Measurements from ENCODE around the gene DNASE1L2. TPM values are rescaled to one million over a fixed set of nuclear protein-coding genes. Genes with fewer than 3 reads are reported as not detected.

DNASE1L2 gene
- total and polyA plus RNA-seq, 10 of the 15 experiments (the other 5 are each of a cell fraction or from before 2014, with no cell fraction given): 0.06 to 1.5 (median 0.29) TPM

- no peak overlapping the region for H3K27ac ChIP-seq (ENCODE audit: control insufficient read depth, insufficient read depth)
- ATAC-seq (no peak), DNase-seq (ENCODE audit: low read depth, low spot score) (no peak), FAIRE-seq (no peak)
- intact Hi-C loops (cut with micrococcal nuclease; ENCODE audit: unreplicated experiment): no loop called here
- 62% methylated on average over 19 of the region's 19 CpGs for WGBS (ENCODE audit: insufficient coverage, insufficient replicate concordance, low lambda C conversion rate, missing lambda C conversion rate)
- in situ Hi-C loops (cut with MboI): no loop called here
- peaks cover 18% of the 10 kb centered on the region for H3K79me2 ChIP-seq (ENCODE audit: control insufficient read depth, insufficient read depth, low read length)
- peak overlapping the region; percentile 80 for H3K4me3 ChIP-seq
- H4K20me1 ChIP-seq (ENCODE audit: control insufficient read depth, insufficient read depth): no peaks in the 10 kb centered on the region
- no peak overlapping the region for H2AFZ ChIP-seq (ENCODE audit: control insufficient read depth, low read depth, low read length)
- ChIA-PET POLR2A (interaction anchor here (1.1 kb wide), 1 partner anchor 57 kb away, joined by 4 read pairs; the partner anchor contains the start of gene TRAF7), SMC1A (ENCODE audit: uncharacterized antibody, unreplicated experiment) (no interaction called here), CTCF (interaction anchor here (1.0 kb wide), 1 partner anchor 39 kb away, joined by 3 read pairs; the partner anchor contains the start of gene ECI1), RAD21 (ENCODE audit: unreplicated experiment) (no interaction called here)
- H3K4me2 ChIP-seq (ENCODE audit: control insufficient read depth, insufficient read depth): peak overlapping the region; percentile 72
- BruUV-seq (replicated peaks): TSS peak; percentile 83
- no peaks in the 10 kb centered on the region for H3K27me3 ChIP-seq (replicated peaks in 1 of 2; ENCODE audit: control insufficient read depth in 2 of 2, insufficient read depth in 2 of 2, low read length in 1 of 2)
- no peaks in the 10 kb centered on the region for H3K9me3 ChIP-seq (replicated peaks; ENCODE audit: control insufficient read depth, insufficient read depth, low read length)
- peak overlapping the region; percentile 65 for H3K9ac ChIP-seq (ENCODE audit: control insufficient read depth, insufficient read depth, low read length)
- H3K4me1 ChIP-seq (ENCODE audit: control insufficient read depth, insufficient read depth, low read length): no peaks in the 10 kb centered on the region
- peaks cover 4 to 16% of the 10 kb centered on the region in 2 experiments; a peak in 3 of 4 replicates for H3K36me3 ChIP-seq (ENCODE audit: control insufficient read depth in 2 of 2, insufficient read depth in 2 of 2, low read length in 1 of 2)
- no peak for TF ChIP-seq PAX8 (IDR thresholded peaks at IDR 0.05)
- no peak for TF ChIP-seq IRF4 (IDR thresholded peaks at IDR 0.05; ENCODE audit: low read depth, low read length)
- no peak for TF ChIP-seq REST (IDR thresholded peaks at IDR 0.05; ENCODE audit: low read depth, low read length)
- no peak for TF ChIP-seq EZH2 (IDR thresholded peaks at IDR 0.05; ENCODE audit: borderline replicate concordance, control insufficient read depth, low read depth, low read length)
- no peak for TF ChIP-seq RELA (IDR thresholded peaks at IDR 0.05; ENCODE audit: borderline replicate concordance, partially characterized antibody)
- no peak for TF ChIP-seq IRF5 (IDR thresholded peaks at IDR 0.05; ENCODE audit: borderline replicate concordance)
- TF ChIP-seq POLR2AphosphoS5 (IDR thresholded peaks at IDR 0.05; ENCODE audit: low read length): no peak
- TF ChIP-seq RAD51 (IDR thresholded peaks at IDR 0.05): no peak
- TF ChIP-seq USF2 (IDR thresholded peaks at IDR 0.05; ENCODE audit: borderline replicate concordance, low read depth, low read length): no peak
- peak; percentile 61 for TF ChIP-seq PKNOX1 (IDR thresholded peaks at IDR 0.05)
- TF ChIP-seq MTA2 (IDR thresholded peaks at IDR 0.05; ENCODE audit: low read depth): no peak
- no peak for TF ChIP-seq CBX3 (IDR thresholded peaks at IDR 0.05; ENCODE audit: borderline replicate concordance, low read depth)
- no peak for TF ChIP-seq SPI1 (IDR thresholded peaks at IDR 0.05; ENCODE audit: borderline replicate concordance, insufficient read depth, low read depth, low read length)
- peak; percentile 50 for TF ChIP-seq POLR2A (IDR thresholded peaks at IDR 0.05; ENCODE audit: low read depth, low read length)
- TF ChIP-seq KLF5 (IDR thresholded peaks at IDR 0.05; ENCODE audit: partially characterized antibody): no peak
Measured at GRCh38 chr16:2212362-2213324, 23.6 kb upstream of the DNASE1L2 start.

Data from GM12878 (cell line).